ENCODE measurements around the gene USE1. TPM values are rescaled to one million over a fixed set of nuclear protein-coding genes. Genes with fewer than 3 reads are reported as not detected.
A peak's percentile ranks its signal among the peaks of the same experiment; 100 is the strongest.

The USE1 gene
- total and polyA plus RNA-seq, 9 of the 15 experiments (the other 6 are each of a cell fraction or from before 2014, with no cell fraction given), result 17.3 to 52.4 (median 34.0) TPM

DNA sequence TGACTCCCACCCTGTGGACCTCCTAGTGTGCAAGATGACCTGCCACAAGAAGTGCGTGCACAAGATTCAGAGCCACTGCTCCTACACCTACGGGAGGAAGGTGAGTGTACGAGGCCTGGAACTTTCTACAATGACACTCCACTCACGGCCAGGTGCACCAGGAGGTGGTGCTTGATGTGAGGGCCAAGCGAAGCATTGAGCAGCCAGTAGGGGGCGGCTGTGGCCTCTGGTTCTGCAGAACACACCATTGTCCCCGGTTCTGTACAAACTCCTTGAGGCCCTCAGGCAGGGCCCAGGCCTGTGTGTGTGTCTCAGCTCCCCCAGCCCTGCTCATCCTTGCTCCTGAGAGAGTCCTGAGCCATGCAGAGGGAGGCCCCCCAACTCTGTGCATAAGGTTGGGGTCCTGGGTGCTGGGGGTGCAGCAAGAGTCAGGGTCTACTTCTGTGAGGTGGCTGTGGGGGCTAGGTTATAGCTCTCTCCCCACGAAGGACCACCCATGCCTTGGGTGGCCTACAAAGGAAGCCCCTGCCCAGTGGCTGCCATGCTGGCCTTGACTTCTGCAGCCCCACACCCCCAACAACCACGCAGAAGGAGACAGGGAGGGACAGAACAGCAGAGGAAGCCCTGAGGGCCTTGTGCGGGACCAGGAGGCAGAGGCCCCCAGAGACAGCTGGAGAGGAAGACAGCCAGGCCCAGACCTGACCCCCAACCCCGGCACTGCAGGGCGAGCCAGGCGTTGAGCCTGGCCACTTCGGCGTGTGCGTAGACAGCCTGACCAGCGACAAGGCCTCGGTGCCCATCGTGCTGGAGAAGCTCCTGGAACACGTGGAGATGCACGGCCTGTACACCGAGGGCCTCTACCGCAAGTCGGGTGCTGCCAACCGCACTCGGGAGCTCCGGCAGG lies 9.7 kb upstream of the USE1 start (continued):
- TF ChIP-seq, protein P1, sequence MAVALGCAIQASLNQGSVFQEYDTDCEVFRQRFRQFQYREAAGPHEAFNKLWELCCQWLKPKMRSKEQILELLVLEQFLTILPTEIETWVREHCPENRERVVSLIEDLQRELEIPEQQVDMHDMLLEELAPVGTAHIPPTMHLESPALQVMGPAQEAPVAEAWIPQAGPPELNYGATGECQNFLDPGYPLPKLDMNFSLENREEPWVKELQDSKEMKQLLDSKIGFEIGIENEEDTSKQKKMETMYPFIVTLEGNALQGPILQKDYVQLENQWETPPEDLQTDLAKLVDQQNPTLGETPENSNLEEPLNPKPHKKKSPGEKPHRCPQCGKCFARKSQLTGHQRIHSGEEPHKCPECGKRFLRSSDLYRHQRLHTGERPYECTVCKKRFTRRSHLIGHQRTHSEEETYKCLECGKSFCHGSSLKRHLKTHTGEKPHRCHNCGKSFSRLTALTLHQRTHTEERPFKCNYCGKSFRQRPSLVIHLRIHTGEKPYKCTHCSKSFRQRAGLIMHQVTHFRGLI (CRISPR knock-in tag; IDR thresholded peaks at IDR 0.05), result no peak
- no peak for TF ChIP-seq KLF16 (IDR thresholded peaks at IDR 0.05)
- TF ChIP-seq CREM (IDR thresholded peaks at IDR 0.05; ENCODE audit: low read depth), result 0 out of 2 replicates have a peak, but pooled peaks have one; percentile 20
- TF ChIP-seq, protein P2, sequence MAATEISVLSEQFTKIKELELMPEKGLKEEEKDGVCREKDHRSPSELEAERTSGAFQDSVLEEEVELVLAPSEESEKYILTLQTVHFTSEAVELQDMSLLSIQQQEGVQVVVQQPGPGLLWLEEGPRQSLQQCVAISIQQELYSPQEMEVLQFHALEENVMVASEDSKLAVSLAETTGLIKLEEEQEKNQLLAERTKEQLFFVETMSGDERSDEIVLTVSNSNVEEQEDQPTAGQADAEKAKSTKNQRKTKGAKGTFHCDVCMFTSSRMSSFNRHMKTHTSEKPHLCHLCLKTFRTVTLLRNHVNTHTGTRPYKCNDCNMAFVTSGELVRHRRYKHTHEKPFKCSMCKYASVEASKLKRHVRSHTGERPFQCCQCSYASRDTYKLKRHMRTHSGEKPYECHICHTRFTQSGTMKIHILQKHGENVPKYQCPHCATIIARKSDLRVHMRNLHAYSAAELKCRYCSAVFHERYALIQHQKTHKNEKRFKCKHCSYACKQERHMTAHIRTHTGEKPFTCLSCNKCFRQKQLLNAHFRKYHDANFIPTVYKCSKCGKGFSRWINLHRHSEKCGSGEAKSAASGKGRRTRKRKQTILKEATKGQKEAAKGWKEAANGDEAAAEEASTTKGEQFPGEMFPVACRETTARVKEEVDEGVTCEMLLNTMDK (IDR thresholded peaks at IDR 0.05; ENCODE audit: borderline replicate concordance, insufficient read depth, low read depth, low read length, poor library complexity, severe bottlenecking), result peak; percentile 45
- no peak for TF ChIP-seq DMBX1 (CRISPR knock-in tag; IDR thresholded peaks at IDR 0.05; ENCODE audit: borderline replicate concordance)
- TF ChIP-seq CEBPG (CRISPR knock-in tag; IDR thresholded peaks at IDR 0.05), result no peak
- no peak for TF ChIP-seq CEBPG (tag; conservative IDR thresholded peaks at IDR 0.05 in 1 of 2, IDR thresholded peaks at IDR 0.05 in 1 of 2)
- TF ChIP-seq RBM14 (IDR thresholded peaks at IDR 0.05; ENCODE audit: borderline replicate concordance, insufficient read depth, low read depth, low read length), result no peak
- TF ChIP-seq, protein P3, sequence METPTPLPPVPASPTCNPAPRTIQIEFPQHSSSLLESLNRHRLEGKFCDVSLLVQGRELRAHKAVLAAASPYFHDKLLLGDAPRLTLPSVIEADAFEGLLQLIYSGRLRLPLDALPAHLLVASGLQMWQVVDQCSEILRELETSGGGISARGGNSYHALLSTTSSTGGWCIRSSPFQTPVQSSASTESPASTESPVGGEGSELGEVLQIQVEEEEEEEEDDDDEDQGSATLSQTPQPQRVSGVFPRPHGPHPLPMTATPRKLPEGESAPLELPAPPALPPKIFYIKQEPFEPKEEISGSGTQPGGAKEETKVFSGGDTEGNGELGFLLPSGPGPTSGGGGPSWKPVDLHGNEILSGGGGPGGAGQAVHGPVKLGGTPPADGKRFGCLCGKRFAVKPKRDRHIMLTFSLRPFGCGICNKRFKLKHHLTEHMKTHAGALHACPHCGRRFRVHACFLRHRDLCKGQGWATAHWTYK (CRISPR knock-in tag; IDR thresholded peaks at IDR 0.05), result no peak
- TF ChIP-seq, protein P4, sequence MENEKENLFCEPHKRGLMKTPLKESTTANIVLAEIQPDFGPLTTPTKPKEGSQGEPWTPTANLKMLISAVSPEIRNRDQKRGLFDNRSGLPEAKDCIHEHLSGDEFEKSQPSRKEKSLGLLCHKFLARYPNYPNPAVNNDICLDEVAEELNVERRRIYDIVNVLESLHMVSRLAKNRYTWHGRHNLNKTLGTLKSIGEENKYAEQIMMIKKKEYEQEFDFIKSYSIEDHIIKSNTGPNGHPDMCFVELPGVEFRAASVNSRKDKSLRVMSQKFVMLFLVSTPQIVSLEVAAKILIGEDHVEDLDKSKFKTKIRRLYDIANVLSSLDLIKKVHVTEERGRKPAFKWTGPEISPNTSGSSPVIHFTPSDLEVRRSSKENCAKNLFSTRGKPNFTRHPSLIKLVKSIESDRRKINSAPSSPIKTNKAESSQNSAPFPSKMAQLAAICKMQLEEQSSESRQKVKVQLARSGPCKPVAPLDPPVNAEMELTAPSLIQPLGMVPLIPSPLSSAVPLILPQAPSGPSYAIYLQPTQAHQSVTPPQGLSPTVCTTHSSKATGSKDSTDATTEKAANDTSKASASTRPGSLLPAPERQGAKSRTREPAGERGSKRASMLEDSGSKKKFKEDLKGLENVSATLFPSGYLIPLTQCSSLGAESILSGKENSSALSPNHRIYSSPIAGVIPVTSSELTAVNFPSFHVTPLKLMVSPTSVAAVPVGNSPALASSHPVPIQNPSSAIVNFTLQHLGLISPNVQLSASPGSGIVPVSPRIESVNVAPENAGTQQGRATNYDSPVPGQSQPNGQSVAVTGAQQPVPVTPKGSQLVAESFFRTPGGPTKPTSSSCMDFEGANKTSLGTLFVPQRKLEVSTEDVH (IDR thresholded peaks at IDR 0.05; ENCODE audit: low read depth, partially characterized antibody), result no peak
- no peak for TF ChIP-seq ZNF175 (CRISPR knock-in tag; IDR thresholded peaks at IDR 0.05; ENCODE audit: low read depth)
- TF ChIP-seq ZFX (CRISPR knock-in tag; IDR thresholded peaks at IDR 0.05), result peak; percentile 38; the same call in 1 of the 2 replicates
- TF ChIP-seq NELFE (IDR thresholded peaks at IDR 0.05; ENCODE audit: insufficient read depth, insufficient read length), result no peak
- TF ChIP-seq, protein P5, sequence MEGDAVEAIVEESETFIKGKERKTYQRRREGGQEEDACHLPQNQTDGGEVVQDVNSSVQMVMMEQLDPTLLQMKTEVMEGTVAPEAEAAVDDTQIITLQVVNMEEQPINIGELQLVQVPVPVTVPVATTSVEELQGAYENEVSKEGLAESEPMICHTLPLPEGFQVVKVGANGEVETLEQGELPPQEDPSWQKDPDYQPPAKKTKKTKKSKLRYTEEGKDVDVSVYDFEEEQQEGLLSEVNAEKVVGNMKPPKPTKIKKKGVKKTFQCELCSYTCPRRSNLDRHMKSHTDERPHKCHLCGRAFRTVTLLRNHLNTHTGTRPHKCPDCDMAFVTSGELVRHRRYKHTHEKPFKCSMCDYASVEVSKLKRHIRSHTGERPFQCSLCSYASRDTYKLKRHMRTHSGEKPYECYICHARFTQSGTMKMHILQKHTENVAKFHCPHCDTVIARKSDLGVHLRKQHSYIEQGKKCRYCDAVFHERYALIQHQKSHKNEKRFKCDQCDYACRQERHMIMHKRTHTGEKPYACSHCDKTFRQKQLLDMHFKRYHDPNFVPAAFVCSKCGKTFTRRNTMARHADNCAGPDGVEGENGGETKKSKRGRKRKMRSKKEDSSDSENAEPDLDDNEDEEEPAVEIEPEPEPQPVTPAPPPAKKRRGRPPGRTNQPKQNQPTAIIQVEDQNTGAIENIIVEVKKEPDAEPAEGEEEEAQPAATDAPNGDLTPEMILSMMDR (IDR thresholded peaks at IDR 0.05 in 2 of 3, conservative IDR thresholded peaks at IDR 0.05 in 1 of 3; ENCODE audit: insufficient read depth in 2 of 3, low read depth in 1 of 3, low read length in 3 of 3), result peak; percentile 92 to 96 (median 94)
- TF ChIP-seq GTF2E2 (tag; IDR thresholded peaks at IDR 0.05), result no peak
- no peak for TF ChIP-seq ZNF24 (IDR thresholded peaks at IDR 0.05)

Measured in K562 (cell line).